Endodermal cell (in vitro differentiated cells): Measurements from ENCODE around the gene DAND5. TPM values are rescaled to one million over a fixed set of nuclear protein-coding genes. Genes with fewer than 3 reads are reported as not detected.

ENCODE experiments used
- DNase-seq: peaks from one replicate; pipeline ENCODE4 v3.0.0-alpha.2; 2017
- H3K27ac ChIP-seq: 2 replicates; pipeline ENCODE4 v1.5.1; 2013; ENCODE audit warnings: mild to moderate bottlenecking, low read depth, low read length, moderate library complexity
- H3K27me3 ChIP-seq: 2 replicates; pipeline ENCODE4 v1.6.1; 2013; ENCODE audit warnings: mild to moderate bottlenecking, low read length, moderate library complexity; ENCODE audit not compliant: insufficient read depth, control insufficient read depth, poor library complexity, severe bottlenecking
- H3K36me3 ChIP-seq: 2 replicates; pipeline ENCODE4 v1.7.0; 2013; ENCODE audit warnings: mild to moderate bottlenecking, low read length, moderate library complexity; ENCODE audit not compliant: control insufficient read depth, insufficient read depth
- H3K4me1 ChIP-seq: one replicate; pipeline ENCODE4 v1.7.0; 2013; ENCODE audit warnings: low read length; ENCODE audit not compliant: control insufficient read depth, insufficient read depth
- H3K4me3 ChIP-seq: 2 replicates; pipeline ENCODE4 v1.5.1; 2013; ENCODE audit warnings: mild to moderate bottlenecking, low read length, moderate library complexity
- H3K9ac ChIP-seq: 2 replicates; pipeline ENCODE4 v1.6.1; 2013; ENCODE audit warnings: mild to moderate bottlenecking, low read length, moderate library complexity; ENCODE audit not compliant: poor library complexity, severe bottlenecking; ENCODE audit errors: extremely low read depth
- H3K9me3 ChIP-seq: 2 replicates; pipeline ENCODE4 v1.6.1; 2013; ENCODE audit warnings: mild to moderate bottlenecking, low read length, moderate library complexity; ENCODE audit not compliant: control insufficient read depth
- H3K27ac Mint-ChIP-seq: 2 replicates; pipeline ENCODE4 v1.8.0; 2020; ENCODE audit warnings: mixed read lengths
- H3K27me3 Mint-ChIP-seq: 2 replicates; pipeline ENCODE4 v1.8.0; 2021; ENCODE audit warnings: mild to moderate bottlenecking, mixed read lengths; ENCODE audit not compliant: insufficient read depth
- H3K36me3 Mint-ChIP-seq: 2 replicates; pipeline ENCODE4 v1.8.0; 2020; ENCODE audit warnings: low read depth, mixed read lengths
- H3K4me1 Mint-ChIP-seq: 2 replicates; pipeline ENCODE4 v1.8.0; 2020; ENCODE audit warnings: mixed read lengths
- H3K4me3 Mint-ChIP-seq: 2 replicates; pipeline ENCODE4 v1.8.0; 2020; ENCODE audit warnings: mild to moderate bottlenecking, moderate library complexity, mixed read lengths
- H3K9me3 Mint-ChIP-seq: 2 replicates; pipeline ENCODE4 v1.8.0; 2020; ENCODE audit warnings: mild to moderate bottlenecking, mixed read lengths
- CTCF ChIP-seq: fragments of 200-600 bp; sonication (generic); conservative IDR thresholded peaks from 2 replicates; pipeline ENCODE4 v1.5.0; 2021; ENCODE audit warnings: antibody characterized with exemption, mild to moderate bottlenecking
- WGBS, 2 experiments: methylation state at CpG; one replicate each; pipeline versions ENCODE4 v1.1.5 to v1.1.7; 2013; ENCODE audit warnings: missing lambda C conversion rate in 2 of 2, mixed read lengths in 1 of 2; ENCODE audit not compliant: insufficient coverage in 1 of 2, insufficient read length in 1 of 2; 5-methylcytosine and 5-hydroxymethylcytosine counted together
- total RNA-seq, 2 donors: library from RNA; stranded (reverse); fragmentation: NEBNext Ultra II Directional in 1 of 2; extraction: Animal tissue kit (Norgen Biotek cat#: 25700) in 1 of 2; gene quantifications; 2 replicates in 1 of 2; 3 replicates in 1 of 2; pipeline ENCODE4 v1.2.1, GENCODE V29; 2021

Gene DAND5
- total RNA-seq, 2 donors from 2014 or later, result 0.13 to 0.40 TPM

GRCh38 chr19:13011653-13012389 is 42.4 kb downstream of the DAND5 start:
- no peak overlapping the region for H3K27ac ChIP-seq

GRCh38 chr19:13012390-13012689 is 43.0 kb downstream of the DAND5 start:
- peaks cover 25% of the 10 kb centered on the region for H3K4me1 Mint-ChIP-seq
- H3K9me3 ChIP-seq, result no peaks in the 10 kb centered on the region
- H3K4me1 ChIP-seq, result peaks cover 6% of the 10 kb centered on the region
- no peak for DNase-seq
- no peaks in the 10 kb centered on the region for H3K36me3 Mint-ChIP-seq
- H3K36me3 ChIP-seq, result no peaks in the 10 kb centered on the region
- H3K9ac ChIP-seq, result no peak overlapping the region
- no peak overlapping the region for H3K4me3 Mint-ChIP-seq
- peaks cover 100% of the 10 kb centered on the region for H3K27me3 ChIP-seq
- no peak overlapping the region for H3K27ac Mint-ChIP-seq
- WGBS, 2 experiments, result 3 to 6% methylated on average over 12 to 23 of the region's 23 CpGs
- H3K9me3 Mint-ChIP-seq, result peaks cover 6% of the 10 kb centered on the region
- H3K27me3 Mint-ChIP-seq, result peaks cover 100% of the 10 kb centered on the region
- no peak overlapping the region for H3K4me3 ChIP-seq
- no peak for TF ChIP-seq CTCF
- no peak overlapping the region for H3K27ac ChIP-seq

More at GRCh38 chr19:13011653-13012389, 42.4 kb downstream of the DAND5 start:
- Histone ChIP-seq H3K36me3 (no peaks in the 10 kb centered on the region), H3K27me3 (peaks cover 100% of the 10 kb centered on the region), H3K9ac (no peak overlapping the region), H3K4me1 (peaks cover under 1% of the 10 kb centered on the region), H3K9me3 (no peaks in the 10 kb centered on the region), H3K4me3 (no peak overlapping the region)
- Mint-ChIP-seq H3K4me3 (no peak overlapping the region), H3K36me3 (no peaks in the 10 kb centered on the region), H3K4me1 (peaks cover 20% of the 10 kb centered on the region), H3K27me3 (peaks cover 100% of the 10 kb centered on the region), H3K27ac (no peak overlapping the region), H3K9me3 (peaks cover 6% of the 10 kb centered on the region)
- peak; percentile 74 for DNase-seq
- WGBS, 2 experiments, result 5 to 6% methylated on average over 31 to 54 of the region's 54 CpGs
- peak; percentile 23 for TF ChIP-seq CTCF

GRCh38 chr19:13012690-13013608 is 43.6 kb downstream of the DAND5 start:
- Histone ChIP-seq H3K4me1 (peaks cover 8% of the 10 kb centered on the region), H3K27ac (no peak overlapping the region), H3K4me3 (no peak overlapping the region), H3K9ac (no peak overlapping the region), H3K9me3 (no peaks in the 10 kb centered on the region), H3K36me3 (no peaks in the 10 kb centered on the region), H3K27me3 (peaks cover 100% of the 10 kb centered on the region)
- H3K4me3 Mint-ChIP-seq, result peak overlapping the region; percentile 22
- WGBS, 2 experiments, result 1 to 2% methylated on average over 23 to 51 of the region's 52 CpGs
- peaks cover 6% of the 10 kb centered on the region for H3K9me3 Mint-ChIP-seq
- TF ChIP-seq CTCF, result no peak
- peaks cover 100% of the 10 kb centered on the region for H3K27me3 Mint-ChIP-seq
- H3K36me3 Mint-ChIP-seq, result no peaks in the 10 kb centered on the region
- peaks cover 31% of the 10 kb centered on the region for H3K4me1 Mint-ChIP-seq
- no peak overlapping the region for H3K27ac Mint-ChIP-seq
- peak; percentile 74 for DNase-seq
